DMS 273 treated with DMSO at 0.1 percent for 48 hours (cell line): Measurements from ENCODE around the gene SNRPF.

Experiments
- DNase-seq: peaks from one replicate; lab custom pipeline; 2025; lab: John Stamatoyannopoulos, UW

The SNRPF gene

DNA sequence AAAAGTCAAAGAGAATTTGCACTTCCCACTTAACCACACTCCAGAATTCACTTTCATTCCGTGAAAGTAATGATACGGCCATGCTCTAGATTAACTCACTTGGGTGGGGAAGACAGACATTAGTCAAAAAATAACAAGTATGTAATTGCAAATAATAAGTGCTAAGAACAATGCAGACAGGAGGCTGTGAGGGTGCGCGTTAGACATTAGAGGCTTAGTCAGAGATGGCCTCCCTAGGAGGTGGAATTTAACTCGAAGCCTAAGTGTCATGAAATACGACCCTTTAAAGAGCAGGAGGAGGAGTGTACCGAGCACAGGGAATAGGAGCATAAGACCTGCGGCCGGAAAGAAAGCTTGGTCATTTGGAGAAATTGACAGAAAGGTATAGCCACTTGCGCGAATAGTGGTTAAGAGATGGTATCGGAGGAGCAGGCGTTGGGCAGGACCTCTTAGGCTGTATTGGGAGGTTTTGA is 628 bp downstream of the SNRPF start:
- no peak for DNase-seq

DNA sequence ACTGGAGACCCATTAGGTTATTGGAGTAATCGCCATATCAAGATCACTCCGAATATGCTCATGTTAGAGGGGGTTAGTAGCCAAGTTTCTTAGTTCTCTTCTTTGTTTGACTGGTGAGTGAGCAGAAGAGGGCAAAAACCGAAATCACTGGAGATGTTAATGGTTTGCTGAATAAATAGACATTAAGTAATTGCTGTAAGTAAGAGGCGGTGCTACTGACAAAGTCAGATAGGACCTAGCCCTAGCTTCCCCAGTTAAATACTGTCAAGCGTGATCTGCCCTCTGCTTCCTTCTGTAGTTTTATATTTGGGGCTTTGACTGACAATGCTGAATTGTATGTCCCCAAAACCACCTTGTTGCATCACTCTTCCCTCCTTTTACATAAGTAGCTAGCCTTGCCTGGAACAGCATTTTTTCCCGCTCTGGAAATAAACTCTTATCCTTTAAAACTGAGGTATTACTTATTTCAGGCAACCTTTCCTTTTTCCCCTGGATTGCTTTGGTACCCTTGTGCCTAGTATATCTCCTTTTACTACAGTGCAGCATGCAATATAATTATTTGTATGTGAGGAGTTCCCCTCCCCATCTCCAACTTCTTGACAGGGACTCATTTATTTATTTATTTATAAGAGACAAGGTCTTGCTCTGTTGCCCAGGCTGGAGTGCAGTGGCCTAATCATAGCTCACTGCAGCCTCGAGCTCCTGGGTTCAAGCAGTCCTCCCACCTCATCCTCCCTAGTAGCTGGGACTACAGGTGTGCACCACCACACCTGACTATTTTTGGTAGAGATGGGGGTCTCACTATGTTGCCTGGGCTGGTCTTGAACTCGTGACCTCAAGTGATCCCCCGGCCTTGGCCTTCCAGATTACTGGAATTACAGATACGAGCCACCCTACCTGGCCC is 1.4 kb downstream of the SNRPF start:
- DNase-seq, result no peak

DNA sequence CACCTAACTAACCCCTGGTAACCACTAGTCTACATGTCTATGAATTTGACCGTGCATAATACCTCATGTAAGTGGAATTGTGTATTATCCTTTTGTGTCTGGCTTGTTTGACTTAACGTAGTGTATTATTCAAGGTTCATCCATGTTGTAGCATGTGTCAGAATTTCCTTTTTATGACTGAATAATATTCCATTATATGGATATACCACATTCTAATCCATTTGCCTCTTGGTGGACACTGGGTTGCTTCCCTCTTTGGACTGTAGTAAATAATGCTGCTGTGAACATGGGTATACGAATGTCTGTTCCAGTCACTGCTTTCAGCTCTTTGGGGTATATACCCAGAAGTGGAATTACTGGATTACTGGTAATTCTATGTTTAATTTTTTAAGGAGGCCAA is 3.3 kb downstream of the SNRPF start:
- DNase-seq, result no peak

DNA sequence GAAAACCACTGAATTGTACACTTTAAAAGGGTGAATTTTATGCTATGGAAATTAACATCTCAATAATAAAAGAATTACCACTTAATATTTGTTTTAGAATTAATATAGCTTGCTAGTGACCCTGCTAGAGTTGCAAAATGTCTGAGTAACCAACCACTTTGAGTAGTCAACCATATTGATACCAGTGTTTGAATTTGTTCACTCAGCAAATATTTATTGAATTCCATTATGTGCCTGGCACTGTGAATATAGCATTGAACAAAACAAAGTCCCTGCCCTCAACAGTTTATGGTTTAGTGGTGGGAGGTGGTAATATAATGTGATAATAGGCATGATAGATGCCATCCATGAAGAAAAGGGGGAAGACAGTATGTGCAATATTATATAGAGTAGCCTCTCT is 4.6 kb downstream of the SNRPF start:
- no peak for DNase-seq

DNA sequence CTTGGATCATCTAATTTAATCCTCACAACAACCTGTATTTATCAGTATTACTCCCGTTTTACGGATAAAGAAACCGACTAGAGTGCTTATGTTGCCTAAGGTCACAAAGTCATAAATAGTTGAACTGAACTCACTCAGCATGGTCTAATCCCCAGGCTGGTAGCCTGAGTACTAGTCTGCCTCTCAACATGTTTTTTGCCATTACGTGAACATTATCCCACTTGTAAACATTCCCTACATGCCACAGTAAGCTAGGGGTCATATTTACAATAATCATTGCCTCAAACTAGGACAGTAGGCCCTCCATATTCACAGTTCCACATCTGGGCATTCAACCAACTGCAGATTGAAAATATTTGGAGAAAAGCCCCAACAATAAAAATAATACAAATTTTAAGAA is 12.1 kb downstream of the SNRPF start:
- DNase-seq, result no peak

DNA sequence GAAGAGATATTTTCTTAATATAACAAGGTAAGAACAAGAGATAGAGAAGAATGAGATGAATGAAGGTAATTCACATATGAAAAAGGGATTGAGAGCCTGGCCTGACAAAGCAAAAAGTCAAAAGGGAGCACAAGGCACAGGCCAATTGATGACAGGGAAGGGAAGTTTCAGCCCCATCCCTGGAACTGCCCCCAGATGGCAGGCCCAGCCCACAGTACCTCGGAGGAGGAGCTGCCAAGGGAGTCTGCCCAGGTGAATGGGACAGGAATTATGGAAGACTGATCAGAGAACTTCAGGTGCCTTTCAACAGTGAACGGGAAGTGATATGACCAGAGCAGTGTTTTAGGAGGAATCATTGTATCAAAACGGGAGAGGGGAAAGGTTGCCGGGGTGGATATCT is 15.7 kb downstream of the SNRPF start:
- no peak for DNase-seq

DNA sequence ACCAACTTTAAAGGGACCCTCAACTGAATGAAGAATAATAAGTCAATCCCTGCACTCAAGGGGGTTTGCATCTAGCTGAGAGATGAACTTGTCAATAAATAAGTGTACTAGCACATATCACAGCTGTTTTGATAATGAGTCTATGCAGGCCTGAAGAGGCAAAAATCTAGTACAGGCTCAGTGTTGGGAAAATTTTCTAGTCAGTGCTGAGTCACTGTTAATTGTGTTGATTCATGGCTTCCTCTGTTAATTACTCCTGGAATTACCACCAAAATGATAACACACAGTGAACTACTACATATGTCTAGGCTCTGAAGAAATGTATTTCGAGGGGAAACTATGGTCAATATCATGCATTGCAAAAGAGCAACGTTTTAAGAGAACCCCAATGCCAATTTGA is 18.9 kb downstream of the SNRPF start:
- DNase-seq, result no peak

DNA sequence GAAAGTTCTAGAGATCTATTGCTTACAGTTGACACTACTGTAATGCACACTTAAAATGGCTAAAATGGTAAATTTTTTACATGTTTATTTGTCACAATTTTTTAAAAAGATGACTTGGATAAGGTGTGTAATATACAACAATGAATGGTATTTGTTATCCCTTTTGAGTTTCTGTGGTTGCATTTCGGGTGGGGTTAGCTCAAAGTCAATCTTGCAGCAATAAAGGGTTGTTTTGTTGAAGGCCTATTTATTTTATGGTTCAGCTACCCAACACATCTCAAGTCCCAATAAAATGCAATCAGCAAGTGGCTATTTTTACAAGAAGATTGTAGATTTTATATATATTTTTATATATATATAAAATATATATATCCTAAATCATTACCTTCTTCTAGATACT is 22.1 kb downstream of the SNRPF start:
- DNase-seq, result no peak

DNA sequence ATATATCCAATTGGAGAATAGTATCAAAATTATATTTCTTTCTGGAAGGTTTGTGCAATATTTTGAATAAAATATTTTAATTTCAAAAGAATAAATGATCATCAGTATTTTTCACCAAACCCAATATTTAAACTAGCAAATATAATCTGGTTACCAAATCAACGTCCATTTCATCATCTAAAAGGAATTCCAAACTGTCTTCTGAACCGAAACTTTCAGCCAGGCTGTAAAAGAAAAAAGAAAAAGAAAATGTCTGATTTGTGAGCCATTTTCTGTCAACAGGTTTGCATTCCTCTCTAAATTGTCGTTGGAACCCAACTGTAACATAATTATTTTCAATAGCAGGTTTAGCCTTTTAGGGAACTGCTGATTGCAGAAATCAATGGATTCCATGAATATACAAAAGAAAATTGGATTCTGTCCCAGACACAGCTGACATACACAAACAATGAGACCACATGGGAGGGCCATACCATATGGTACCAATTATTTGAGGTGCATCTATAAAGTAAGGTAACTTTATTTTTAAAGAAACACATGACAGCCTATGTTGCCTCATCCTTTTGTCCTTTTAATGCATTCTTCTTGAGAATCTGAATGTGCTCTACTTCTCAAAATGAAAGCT is 22.7 kb downstream of the SNRPF start:
- DNase-seq, result no peak

DNA sequence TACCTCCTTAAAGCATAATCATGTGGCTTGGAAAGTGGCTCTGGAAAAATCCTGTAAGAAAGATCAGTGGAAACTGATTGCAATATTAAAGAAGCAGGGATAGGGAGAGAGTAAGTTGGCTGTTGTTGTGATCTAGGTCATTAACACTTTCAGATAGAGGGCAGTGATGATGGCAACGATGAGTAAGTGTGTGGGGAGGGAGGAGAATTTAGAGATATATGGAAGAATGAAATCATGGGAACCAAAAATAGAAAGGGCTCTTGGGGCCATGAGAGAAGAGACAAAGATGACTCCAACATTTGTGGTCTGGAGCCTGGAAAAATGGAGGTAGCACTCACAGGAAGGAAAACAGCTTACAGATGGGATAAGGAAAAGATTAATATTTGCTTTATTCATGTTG is 23.3 kb downstream of the SNRPF start:
- DNase-seq, result no peak

DNA sequence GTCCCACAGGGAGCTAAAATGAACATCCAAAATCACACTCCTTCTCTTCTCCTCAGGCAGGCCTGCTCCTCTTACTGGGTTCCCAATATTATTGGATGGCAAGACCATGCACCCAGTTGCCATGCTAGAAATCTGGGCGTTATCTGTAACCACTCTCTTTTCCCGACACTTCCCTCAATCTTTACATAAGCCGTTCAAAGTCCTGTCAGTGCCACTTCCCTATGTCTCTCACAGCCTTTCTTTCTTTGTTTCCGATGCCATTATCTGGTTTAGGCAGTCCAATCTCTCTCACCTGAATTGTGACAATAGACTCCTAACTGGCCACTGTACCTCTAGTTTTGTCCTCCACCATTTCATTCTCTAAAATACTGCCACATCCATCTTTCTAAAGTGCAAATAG is 24.1 kb downstream of the SNRPF start:
- DNase-seq, result no peak

DNA sequence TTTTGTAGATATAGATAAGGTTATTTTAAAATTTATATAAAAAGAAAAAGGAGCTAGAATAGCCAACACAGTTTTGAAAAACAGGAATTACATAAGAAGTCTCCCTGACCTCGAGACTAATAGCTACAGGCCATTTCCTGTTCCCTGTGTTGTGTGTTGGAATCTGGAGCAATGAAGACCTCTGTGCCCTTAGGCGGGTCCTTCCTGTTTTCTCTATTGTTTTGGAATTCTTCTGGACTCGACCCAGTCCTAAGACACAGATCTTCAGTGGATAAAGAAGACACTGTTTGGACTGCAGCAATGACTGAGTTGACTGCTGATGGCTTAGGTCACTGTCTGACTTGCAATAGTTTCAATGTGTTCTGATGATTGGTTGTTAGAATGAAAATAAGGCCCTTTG is 26.2 kb downstream of the SNRPF start:
- no peak for DNase-seq

DNA sequence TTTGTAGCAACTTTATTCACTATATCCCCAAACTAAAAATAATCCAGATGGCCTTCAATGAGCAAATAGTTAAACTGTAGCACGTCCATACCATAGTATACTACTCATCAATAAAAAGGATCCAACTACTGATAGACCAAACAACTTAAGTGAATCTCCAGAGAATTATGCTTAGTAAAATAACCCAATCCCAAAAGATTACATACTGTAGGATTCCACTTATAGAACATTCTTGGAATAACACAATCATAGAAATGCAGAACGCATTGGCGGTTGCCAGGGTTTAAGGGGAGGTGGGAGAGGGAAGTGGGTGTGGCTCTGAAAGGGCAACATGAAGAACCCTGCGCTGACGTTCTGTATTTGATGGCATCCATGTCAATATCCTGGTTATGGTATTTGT is 28.6 kb downstream of the SNRPF start:
- no peak for DNase-seq

DNA sequence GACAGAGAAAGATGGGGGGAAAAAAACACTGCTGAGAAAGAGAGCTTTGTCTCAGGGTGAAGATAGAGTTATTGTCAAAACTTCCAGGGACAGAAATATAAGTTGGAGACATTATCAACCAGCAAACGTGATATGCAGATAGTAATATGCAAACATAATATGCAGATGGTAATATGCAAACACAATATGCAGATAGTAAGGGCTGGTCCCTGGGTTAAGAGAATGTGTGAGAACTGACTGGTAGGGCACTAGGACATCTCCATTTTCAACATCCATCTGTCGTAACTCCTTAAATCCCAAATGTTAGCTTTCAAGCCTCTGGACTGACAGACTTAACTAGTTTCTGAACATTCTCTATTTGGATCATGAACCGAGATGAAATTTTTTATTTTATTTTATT is 32.2 kb downstream of the SNRPF start:
- DNase-seq, result no peak

DNA sequence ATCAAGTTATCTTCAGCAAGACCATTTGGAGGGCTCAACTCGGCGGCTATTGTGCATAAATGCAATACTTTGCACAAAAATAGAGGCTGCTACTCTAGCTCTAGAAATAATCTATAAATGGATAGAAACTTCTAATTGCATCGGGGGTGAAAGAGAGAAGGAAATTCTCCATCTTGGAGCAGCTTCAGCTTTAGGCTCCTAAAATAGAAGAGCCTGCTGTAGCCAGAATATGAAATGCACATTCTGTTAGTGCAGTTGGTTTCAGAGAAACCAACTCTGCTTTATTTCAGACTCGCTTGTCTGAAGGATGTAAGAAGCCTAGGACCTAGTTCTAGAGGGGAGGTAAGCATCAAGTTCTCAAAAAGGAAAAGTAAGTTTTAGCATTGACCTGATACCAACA is 38.1 kb downstream of the SNRPF start:
- DNase-seq, result no peak

DNA sequence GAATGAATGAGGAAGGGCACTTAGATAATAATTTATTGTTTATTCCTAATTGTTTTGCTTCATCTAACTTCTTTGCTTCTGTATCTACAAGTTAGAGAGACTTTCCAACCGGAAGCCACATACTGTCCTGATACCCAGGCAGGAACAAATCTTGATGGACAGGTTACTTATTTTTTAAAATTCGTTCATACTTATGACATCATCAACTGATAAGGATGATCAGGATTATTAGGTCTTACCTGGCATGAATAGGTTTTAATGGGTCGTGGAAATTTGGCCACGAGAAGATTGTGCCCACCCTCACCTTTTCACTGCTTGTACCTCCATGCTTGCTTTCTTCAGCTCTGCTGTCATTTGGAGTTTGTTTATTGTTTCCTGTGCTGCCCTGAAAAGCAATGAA is 39.3 kb downstream of the SNRPF start:
- DNase-seq, result no peak

DNA sequence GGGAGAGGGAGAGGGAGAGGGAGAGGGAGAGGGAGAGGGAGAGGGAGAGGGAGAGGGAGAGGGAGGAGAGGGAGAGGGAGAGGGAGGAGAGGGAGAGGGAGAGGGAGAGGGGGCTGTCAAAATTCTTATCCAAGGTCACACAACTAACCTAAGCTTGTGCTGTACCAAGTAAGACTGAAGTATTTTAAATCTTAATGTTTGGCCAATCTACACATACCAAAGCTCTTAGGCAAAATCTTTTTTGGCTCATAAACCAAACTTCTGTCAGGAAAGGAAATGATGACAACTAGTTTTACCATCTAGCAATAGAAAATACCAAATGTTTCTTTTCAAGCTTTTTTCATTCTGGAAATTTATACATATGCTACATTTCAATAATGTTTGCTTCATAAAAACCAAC is 49.8 kb downstream of the SNRPF start:
- no peak for DNase-seq

DNA sequence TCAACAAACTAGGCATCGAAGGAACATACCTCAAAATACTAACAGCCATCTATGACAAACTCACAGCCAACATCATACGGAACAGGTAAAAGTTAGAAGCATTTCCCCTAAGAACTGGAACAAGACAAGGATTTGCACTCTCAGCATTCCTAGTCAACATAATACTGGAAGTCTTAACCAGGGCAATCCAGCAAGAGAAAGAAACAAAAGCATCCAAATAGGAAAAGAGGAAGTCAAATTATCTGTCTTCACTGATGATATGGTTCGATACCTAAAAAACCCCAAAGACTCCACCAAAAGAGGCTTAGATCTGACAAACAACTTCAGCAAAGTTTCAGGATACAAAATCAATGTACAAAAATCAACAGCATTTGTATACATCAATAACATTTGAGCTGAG is 51.1 kb downstream of the SNRPF start:
- no peak for DNase-seq
